ENCODE measurements around the gene MACROD2.
A peak's percentile ranks its signal among the peaks of the same experiment; 100 is the strongest.

The MACROD2 gene

DNA sequence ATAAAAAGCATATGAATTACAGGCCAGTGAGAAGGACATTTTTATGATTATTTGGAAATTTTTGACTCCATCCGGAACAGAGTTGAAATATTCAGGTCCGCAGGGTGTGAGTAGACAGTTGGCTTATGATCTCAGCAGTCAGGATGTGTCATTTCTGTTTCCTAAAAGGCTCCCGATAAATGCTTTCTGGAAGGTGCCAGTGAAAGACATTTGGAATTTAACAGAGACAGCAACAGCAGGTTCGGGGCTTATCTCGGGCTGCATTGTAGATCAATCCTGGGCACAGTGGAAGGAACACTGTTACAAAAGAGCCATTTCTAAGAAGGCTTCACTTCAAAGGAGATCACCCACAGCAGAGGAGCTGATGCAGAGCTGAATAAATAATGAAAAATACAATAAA, 1643.5 kb downstream of the MACROD2 start (continued):
- TF ChIP-seq, protein P1, sequence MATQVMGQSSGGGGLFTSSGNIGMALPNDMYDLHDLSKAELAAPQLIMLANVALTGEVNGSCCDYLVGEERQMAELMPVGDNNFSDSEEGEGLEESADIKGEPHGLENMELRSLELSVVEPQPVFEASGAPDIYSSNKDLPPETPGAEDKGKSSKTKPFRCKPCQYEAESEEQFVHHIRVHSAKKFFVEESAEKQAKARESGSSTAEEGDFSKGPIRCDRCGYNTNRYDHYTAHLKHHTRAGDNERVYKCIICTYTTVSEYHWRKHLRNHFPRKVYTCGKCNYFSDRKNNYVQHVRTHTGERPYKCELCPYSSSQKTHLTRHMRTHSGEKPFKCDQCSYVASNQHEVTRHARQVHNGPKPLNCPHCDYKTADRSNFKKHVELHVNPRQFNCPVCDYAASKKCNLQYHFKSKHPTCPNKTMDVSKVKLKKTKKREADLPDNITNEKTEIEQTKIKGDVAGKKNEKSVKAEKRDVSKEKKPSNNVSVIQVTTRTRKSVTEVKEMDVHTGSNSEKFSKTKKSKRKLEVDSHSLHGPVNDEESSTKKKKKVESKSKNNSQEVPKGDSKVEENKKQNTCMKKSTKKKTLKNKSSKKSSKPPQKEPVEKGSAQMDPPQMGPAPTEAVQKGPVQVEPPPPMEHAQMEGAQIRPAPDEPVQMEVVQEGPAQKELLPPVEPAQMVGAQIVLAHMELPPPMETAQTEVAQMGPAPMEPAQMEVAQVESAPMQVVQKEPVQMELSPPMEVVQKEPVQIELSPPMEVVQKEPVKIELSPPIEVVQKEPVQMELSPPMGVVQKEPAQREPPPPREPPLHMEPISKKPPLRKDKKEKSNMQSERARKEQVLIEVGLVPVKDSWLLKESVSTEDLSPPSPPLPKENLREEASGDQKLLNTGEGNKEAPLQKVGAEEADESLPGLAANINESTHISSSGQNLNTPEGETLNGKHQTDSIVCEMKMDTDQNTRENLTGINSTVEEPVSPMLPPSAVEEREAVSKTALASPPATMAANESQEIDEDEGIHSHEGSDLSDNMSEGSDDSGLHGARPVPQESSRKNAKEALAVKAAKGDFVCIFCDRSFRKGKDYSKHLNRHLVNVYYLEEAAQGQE (tag by site-specific recombination; IDR thresholded peaks at IDR 0.05): no peak

DNA sequence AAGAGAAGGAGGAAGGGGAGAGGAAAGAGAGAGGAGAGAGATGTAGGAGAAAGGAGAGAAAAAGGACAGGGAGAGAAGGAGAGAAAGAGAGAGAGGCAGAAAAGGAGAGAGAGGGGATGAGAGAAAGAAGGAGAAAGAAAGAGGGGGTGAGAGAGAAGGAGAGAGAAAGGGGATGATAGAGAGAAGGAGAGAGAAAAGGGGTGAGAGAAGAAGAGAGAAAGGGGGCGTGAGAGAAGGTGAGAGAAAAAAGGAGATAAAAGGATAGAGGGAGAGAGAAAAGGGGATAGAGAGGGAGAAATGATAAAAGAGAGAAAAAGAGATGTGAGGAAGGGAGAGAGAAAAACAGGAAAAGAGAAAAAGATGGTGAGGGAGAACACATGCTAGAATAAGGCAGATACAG, 1644.5 kb downstream of the MACROD2 start:
- POLR2A ChIA-PET: no interaction called here
- CTCF ChIA-PET: no interaction called here

DNA sequence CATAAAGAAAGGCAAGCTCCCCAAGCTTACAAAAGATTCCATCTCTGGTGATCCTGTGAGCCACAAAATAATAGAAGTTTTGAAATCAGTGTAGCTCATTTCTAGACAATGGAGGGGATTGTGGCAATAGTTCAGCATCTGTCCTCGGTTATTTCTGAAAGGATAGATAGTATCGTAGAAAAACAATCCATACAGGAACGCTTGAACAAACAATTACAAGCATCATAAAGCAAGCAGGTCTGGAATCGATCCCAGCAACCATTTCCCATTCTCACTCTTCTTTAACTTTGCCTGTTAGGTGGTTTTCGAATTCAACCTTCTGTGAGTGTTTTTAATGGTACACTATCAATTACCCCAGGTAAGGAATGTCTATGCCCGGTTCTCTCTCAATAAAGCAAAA, 1646.8 kb downstream of the MACROD2 start:
- no peaks in the 10 kb centered on the region for H3K9me3 ChIP-seq (ENCODE audit: control insufficient read depth, insufficient read depth, low read depth, low read length)
- CTCF ChIA-PET: interaction anchor here (0.6 kb wide), 1 partner anchor 1179 kb away, joined by 4 read pairs; no protein-coding TSS in a partner anchor
- no peak overlapping the region for H3K4me3 ChIP-seq (ENCODE audit: low read depth, low read length)
- TF ChIP-seq ZNF184 (tag by site-specific recombination; IDR thresholded peaks at IDR 0.05) (no peak), ZNF530 (tag by site-specific recombination; IDR thresholded peaks at IDR 0.05; ENCODE audit: low read depth) (no peak), ZBTB21 (tag by site-specific recombination; IDR thresholded peaks at IDR 0.05) (no peak), PRDM1 (tag by site-specific recombination; IDR thresholded peaks at IDR 0.05) (no peak), ZNF677 (tag by site-specific recombination; IDR thresholded peaks at IDR 0.05) (no peak), ZNF132 (tag by site-specific recombination; IDR thresholded peaks at IDR 0.05; ENCODE audit: borderline replicate concordance) (no peak), GLIS1 (tag by site-specific recombination; IDR thresholded peaks at IDR 0.05) (no peak), ZNF394 (tag by site-specific recombination; IDR thresholded peaks at IDR 0.05; ENCODE audit: borderline replicate concordance) (no peak), ZNF433 (tag by site-specific recombination; IDR thresholded peaks at IDR 0.05; ENCODE audit: low read depth) (no peak), GFI1B (tag by site-specific recombination; IDR thresholded peaks at IDR 0.05) (no peak), KLF8 (tag by site-specific recombination; IDR thresholded peaks at IDR 0.05) (no peak)
- TF ChIP-seq, protein P2, sequence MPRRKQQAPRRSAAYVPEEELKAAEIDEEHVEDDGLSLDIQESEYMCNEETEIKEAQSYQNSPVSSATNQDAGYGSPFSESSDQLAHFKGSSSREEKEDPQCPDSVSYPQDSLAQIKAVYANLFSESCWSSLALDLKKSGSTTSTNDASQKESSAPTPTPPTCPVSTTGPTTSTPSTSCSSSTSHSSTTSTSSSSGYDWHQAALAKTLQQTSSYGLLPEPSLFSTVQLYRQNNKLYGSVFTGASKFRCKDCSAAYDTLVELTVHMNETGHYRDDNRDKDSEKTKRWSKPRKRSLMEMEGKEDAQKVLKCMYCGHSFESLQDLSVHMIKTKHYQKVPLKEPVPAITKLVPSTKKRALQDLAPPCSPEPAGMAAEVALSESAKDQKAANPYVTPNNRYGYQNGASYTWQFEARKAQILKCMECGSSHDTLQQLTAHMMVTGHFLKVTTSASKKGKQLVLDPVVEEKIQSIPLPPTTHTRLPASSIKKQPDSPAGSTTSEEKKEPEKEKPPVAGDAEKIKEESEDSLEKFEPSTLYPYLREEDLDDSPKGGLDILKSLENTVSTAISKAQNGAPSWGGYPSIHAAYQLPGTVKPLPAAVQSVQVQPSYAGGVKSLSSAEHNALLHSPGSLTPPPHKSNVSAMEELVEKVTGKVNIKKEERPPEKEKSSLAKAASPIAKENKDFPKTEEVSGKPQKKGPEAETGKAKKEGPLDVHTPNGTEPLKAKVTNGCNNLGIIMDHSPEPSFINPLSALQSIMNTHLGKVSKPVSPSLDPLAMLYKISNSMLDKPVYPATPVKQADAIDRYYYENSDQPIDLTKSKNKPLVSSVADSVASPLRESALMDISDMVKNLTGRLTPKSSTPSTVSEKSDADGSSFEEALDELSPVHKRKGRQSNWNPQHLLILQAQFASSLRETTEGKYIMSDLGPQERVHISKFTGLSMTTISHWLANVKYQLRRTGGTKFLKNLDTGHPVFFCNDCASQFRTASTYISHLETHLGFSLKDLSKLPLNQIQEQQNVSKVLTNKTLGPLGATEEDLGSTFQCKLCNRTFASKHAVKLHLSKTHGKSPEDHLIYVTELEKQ (tag by site-specific recombination; IDR thresholded peaks at IDR 0.05; ENCODE audit: borderline replicate concordance): no peak
- H3K36me3 ChIP-seq (ENCODE audit: control insufficient read depth in 2 of 2, insufficient read depth in 1 of 2, low read length in 2 of 2): no peaks in the 10 kb centered on the region
- H3K4me1 ChIP-seq (ENCODE audit: control insufficient read depth, insufficient read depth, low read length): no peaks in the 10 kb centered on the region
- POLR2A ChIA-PET: no interaction called here
- H3K27ac ChIP-seq (ENCODE audit: extremely low read depth, low read depth, low read length): no peak overlapping the region

More for the DNA sequence above, 1644.5 kb downstream of the MACROD2 start:
- Histone ChIP-seq H3K4me3 (ENCODE audit: low read depth, low read length) (no peak overlapping the region), H3K36me3 (ENCODE audit: control insufficient read depth in 2 of 2, insufficient read depth in 1 of 2, low read length in 2 of 2) (no peaks in the 10 kb centered on the region), H3K4me1 (ENCODE audit: control insufficient read depth, insufficient read depth, low read length) (no peaks in the 10 kb centered on the region), H3K27ac (ENCODE audit: extremely low read depth, low read depth, low read length) (no peak overlapping the region), H3K9me3 (ENCODE audit: control insufficient read depth, insufficient read depth, low read depth, low read length) (no peaks in the 10 kb centered on the region)
- TF ChIP-seq ZNF776 (tag by site-specific recombination; IDR thresholded peaks at IDR 0.05; ENCODE audit: borderline replicate concordance) (no peak), ZBTB17 (tag by site-specific recombination; IDR thresholded peaks at IDR 0.05) (no peak), ZNF366 (tag by site-specific recombination; conservative IDR thresholded peaks at IDR 0.05) (0 out of 2 replicates have a peak, but pooled peaks have one; percentile 24), ZNF510 (tag by site-specific recombination; IDR thresholded peaks at IDR 0.05; ENCODE audit: insufficient replicate concordance) (no peak)
- TF ChIP-seq, protein P3, sequence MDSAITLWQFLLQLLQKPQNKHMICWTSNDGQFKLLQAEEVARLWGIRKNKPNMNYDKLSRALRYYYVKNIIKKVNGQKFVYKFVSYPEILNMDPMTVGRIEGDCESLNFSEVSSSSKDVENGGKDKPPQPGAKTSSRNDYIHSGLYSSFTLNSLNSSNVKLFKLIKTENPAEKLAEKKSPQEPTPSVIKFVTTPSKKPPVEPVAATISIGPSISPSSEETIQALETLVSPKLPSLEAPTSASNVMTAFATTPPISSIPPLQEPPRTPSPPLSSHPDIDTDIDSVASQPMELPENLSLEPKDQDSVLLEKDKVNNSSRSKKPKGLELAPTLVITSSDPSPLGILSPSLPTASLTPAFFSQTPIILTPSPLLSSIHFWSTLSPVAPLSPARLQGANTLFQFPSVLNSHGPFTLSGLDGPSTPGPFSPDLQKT (IDR thresholded peaks at IDR 0.05; ENCODE audit: borderline replicate concordance, low read depth, low read length): no peak
